HG02759 (cell line): ENCODE results near the gene MYOCD.
"Not testable (repeated sequence)": the region's sequence is repeated elsewhere in the genome, so short reads cannot be mapped to it uniquely, and the experiment has no call there.

Experiments used
- ATAC-seq: cut with Tn5 transposase; IDR thresholded peaks from one replicate; pipeline ENCODE4 v1.9.1; 2021; ENCODE audit warnings: mild to moderate bottlenecking, moderate library complexity; ENCODE audit not compliant: unreplicated experiment

MYOCD gene

DNA sequence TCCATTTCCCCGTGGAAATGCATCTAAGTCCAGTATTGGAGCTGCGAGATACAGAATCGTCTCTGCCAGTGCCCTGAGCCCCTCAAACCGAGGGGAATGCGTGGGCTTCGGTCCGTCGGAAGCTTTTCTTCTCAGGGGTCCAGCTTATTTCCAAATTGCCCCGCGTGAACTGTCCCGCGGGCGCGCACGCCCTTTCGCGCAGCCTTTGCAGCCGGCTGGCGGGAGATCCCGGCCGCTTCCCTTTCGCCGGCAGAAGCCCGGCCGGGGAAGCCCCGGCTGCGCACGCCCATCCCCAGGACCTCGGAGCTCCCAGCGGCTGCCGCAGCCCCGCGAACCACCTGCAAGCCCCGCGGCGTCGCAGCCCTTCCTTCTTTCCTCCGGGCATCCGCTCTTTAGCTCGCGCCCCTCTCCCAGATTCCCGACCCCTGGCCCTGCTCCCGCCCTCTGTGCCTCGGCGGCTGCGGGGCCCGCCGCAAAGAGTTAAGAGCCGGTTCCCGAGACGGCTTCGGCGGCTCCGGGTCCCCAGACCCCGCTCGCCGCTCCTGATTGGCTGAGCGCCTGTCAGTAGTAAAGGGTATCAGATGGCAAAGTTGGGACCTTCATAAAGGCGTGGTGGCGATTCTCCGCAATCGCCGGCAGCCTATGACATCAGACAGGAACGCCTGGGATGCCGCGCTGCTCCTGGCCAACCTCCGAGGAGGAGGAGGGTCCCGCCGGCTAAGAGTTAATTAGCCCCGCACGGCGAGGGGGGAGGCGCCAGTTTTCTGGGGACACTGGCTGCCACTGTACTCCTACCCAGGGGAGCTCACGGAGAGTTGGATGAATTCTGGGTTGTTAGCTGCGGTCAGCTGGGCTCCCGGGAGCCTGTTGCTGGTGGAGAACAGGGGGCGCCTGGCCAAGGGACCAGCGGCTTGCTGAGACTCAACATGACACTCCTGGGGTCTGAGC lies at the start of gene MYOCD:
Gene MYOCD (plus strand): TSS at position 628 of the 948 bp plus-strand sequence. CDS start 299 bp downstream, at position 927.
- ATAC-seq = peak; percentile 74

DNA sequence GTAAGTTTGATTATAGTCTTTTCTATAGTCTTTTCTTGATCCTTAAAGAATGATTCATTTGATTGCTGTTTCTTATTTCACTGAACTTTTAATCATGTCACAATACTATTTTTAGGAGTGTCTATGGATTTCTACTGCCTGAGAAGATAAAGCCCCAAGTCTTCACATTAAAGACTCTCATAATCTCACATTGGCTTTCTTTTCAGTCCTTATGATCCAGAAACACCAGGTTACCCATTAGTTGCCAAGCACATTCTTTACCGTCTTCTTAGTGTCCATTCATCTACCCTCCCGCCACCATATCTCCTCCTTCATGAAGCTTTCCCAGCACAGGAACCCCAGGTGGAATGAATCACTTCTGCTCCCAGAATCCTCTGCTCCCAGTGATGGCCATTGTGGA lies 49.5 kb upstream of the MYOCD start:
- no peak for ATAC-seq

GRCh38 chr17:12618557-12618956 lies 47.1 kb upstream of the MYOCD start:
- ATAC-seq = no peak

DNA sequence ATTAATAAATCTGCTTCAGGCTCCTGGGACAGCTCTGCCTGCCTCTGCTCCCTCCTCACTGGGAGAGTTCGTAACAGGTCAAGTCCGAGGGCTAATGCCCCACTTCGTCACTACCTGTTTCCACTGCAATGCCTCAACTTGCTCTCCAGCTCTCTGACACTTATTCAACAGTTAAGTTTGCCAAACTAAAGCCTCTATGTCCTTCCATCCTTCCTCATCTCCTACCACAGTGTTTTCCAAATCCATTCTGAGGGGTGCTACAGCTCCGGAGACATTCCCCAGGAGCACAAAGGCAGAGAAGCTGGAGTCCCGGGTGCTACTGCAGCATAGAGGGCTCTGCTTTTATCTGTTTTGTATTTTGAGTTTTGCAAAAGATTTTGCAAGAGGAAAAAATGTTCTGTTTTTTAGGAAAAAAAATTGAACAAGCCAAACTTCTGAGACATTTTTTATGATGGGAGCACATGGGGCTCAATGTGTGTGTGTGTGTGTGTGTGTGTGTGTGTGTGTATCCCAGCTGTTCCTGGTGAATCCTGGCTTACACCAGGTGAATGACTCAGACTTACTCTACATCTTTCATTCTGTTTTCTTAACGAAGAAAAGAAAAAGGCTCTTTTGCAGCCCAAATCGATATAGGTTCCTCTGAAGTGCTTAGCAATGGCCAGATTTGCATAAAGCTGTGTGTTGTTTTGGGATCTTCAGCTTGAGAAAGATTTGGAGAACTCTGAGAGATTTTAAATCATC lies 46.1 kb upstream of the MYOCD start:
- ATAC-seq = no peak

DNA sequence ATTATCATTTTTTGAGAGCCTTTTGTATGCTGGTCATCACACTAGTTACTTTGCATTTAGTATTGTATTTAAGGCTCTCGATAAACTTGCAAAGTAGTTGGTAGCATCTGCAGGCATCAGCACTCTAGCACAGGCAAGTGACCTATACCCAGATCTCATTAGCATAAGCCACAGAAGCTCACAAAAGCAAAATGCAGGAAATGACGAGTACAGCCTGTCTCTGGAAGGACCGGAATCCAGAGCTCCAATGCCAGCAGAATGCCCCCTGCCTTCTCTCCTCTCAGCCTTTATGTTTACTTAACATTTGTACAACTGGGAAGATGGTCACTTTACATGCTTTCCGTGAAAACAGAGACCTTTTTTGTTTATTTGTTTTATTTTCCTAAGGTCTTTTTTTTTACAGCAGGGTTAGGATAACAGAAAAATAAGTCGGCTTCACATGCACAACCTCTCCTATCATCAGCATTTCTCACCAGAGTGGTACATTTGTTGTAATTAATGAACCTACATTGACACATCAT lies 45.4 kb upstream of the MYOCD start:
- no peak for ATAC-seq

DNA sequence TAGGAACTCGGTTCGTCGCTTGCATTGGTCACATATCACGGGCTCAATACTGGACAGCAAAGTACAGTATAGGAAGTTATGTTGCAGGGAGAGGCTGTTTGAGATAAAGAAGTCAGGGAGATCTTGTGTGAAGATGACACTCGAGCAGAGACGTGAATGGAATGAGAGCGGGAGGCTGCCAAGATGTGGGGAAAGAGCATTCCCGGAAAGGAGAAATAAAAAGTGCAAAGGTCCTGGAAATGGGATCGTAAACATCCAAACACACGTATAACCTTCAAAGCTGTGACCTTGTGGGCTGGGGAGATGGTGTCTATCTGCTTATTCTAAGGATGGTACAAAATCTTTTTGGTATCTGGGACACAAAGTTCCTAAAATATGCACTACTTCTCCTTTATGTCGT lies 43.0 kb upstream of the MYOCD start:
- ATAC-seq = no peak

DNA sequence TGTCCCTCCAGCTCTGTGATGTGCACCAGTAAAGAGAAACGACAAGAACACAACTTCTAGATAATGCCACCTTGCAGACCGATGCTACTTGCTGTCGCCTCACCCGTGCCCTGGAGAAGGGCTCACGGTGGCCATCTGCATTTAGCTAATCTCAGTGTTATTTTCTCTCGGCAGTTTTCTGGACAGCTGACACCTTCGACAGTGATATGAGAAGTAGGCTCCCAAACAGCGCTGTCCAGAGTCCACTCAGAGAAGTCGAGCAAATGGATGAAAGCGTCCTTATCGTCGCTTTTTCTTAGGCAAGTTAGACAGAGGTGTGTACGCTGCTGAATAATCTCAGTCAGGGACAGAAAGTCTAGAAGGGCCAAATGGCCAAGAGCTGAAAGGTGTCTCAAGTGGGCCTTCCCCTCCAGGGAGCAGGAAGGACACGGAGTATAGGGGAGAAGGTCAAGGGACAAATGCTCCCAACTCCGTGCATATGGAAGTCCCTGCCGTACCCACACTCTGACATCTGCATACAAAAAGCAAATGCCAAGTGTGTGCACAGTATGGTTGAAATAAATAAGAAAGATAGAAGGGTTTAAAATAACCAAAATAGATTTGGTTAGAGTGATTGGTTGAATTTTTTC lies 42.4 kb upstream of the MYOCD start:
- ATAC-seq = no peak

GRCh38 chr17:12624211-12624610 lies 41.5 kb upstream of the MYOCD start:
- ATAC-seq = no peak

- no peak for ATAC-seq
Observed at GRCh38 chr17:12625092-12625491, 40.6 kb upstream of the MYOCD start.

GRCh38 chr17:12627177-12627629 lies 38.5 kb upstream of the MYOCD start:
- ATAC-seq = no peak

DNA sequence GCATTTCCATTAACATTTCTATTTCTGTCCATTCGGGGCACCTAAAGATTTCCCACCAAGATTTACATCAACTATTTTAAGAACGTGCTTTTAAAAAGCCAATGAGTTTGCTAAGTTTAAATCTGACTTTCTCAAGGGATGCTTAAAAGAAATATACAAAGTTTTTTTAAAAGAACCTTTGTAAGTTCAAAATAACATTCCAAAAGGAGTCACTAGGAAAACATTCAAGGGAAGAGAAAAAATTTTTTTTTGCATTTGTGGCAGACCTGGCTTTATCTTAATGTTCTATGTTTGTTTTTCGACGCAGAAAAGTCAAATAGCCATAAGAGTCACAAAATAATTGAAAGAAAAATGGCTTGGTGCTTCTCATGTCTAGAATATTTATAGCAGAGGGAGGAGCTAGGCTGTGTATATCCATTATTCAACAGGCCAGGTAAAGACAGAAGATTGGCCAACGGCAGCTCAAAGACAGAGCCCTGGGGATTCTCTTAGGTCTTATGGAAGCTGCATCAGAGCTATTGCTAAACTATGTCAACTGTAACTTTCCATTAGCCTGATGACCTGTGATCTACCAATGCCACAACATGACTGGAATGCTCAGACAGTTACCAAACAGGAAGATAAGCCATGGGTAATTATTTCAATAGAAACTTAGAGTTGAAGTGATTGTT lies 37.8 kb upstream of the MYOCD start:
- ATAC-seq = no peak

DNA sequence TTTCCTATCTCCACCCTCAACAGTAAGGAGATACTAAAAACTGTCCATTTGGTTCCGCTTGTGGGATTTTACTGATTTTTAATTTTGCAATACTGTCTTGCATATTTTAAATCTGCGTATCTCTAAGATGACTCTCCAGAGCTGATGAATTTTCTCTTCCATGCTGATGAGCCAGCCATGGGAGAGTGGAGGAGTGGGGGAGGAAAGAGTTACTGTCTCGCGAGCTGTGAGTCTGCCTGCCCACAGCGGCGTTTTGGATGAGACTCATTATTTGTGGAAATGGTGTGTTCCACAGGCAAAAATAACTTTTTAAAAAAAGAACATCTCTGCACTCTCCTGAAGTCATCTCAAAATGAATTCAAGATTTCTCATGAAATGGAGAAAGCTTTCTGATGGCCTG lies 34.6 kb upstream of the MYOCD start:
- no peak for ATAC-seq

DNA sequence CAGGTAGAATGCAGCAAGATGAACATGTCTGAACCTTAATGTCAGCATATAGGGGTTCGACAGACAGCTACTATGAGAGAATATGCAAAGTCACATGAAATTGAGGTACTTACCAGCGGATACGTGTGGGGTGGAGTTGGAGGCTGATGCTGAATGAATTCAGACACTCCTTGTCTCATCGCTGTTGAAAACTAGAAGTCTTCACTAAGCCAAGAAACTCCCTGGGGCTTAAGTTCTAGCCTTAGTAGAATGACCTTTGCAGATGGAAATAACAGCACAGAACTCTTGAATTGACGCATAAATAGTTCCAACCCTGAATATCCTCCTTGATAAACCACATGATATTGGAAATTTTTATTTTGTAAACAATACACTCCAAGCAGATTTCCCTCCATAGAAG lies 32.9 kb upstream of the MYOCD start:
- no peak for ATAC-seq

GRCh38 chr17:12634789-12635414 lies 30.8 kb upstream of the MYOCD start:
- ATAC-seq = no peak

GRCh38 chr17:12635996-12636395 lies 29.7 kb upstream of the MYOCD start:
- ATAC-seq = not testable (repeated sequence)

DNA sequence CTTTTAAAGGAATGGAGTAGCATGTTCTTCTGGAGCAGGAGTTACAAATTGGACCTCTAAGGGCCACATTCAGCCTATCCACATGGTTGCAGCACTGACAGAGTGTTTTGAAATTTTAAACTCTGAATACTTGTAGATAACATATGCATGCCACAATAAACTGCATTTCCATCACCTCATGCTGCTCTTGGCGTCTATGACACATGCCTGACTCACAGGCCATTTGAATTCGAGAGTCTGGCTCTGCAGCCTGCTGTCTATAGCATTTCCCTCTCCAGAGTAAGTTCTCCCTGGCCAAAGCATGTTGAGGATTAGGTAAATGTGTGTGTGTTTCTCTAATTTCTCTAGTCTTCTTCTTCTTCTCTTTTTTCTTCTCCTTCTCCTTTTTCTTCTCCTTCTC lies 28.7 kb upstream of the MYOCD start:
- no peak for ATAC-seq

DNA sequence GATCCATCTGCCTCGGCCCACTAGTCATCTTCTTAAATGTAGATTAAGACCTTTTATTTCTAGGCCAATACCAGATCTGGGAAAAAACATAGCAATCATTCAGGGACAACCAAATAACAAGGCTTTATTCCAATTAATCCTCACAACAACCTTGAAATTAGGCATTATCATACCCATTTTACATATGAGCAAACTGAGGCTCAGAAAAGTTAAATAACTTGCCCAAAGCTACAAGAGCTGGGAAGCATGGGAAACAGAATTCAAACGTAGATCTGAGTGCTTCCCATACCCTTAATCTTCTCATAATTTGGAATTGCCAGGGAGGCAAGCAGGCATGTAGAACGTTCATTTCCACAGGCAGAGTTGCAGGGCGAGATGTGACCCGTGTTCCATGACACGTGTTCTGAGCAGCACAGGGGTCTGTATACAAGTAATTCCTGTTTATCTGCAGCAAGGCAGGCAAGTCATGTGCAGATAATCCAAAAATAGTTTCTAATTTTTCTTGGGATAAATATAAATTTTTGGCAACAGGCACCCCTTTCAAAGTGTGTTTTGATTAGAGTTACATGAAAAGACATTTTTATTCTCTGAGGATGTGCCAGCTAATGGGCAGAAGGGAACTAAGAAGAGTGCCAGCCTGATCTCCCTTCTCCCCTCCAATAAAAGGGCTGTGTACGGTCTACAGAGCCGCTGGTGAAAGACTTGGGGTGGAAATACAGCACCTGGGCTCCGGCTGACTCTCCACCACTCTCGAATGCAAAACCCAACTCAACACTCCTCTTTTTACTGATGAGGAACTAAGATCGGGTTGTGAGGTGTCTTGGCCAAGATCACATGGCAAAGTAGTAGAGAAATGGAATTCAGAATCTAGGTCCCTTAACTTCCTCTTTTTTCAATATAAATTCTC lies 27.7 kb upstream of the MYOCD start:
- no peak for ATAC-seq

DNA sequence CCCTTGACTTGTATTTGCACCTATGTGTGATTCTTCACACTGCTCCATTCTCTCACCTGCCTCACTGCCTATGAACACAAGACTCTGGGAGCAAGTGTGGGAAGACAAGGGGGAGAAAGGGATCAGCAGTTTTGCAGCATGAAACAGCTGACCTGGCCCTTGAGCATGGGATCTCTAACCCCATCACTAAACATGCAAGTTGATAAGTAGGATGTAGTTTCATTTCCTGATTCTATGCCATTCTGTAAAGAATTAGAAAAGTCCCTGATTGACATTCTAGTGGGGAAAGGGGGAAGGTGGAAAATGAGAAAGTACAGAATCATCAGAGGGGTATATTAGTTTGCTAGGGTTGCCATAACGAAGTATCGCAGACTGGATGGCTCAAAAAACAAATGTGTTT lies 25.3 kb upstream of the MYOCD start:
- no peak for ATAC-seq

- no peak for ATAC-seq
Observed at GRCh38 chr17:12641084-12641483, 24.6 kb upstream of the MYOCD start.
